Measurements from ENCODE around the gene F10.

The F10 gene

GRCh38 chr13:113086991-113087922 lies 35.3 kb upstream of the F10 start:
- H3K9me3 ChIP-seq (ENCODE audit: severe bottlenecking): no peaks in the 10 kb centered on the region
- H3K27ac ChIP-seq (ENCODE audit: poor library complexity, severe bottlenecking): no peak overlapping the region
- DNase-seq (ENCODE audit: low spot score): peak; percentile 31
- H3K27me3 ChIP-seq (ENCODE audit: insufficient read depth, poor library complexity, severe bottlenecking): no peaks in the 10 kb centered on the region
- no peaks in the 10 kb centered on the region for H3K36me3 ChIP-seq (ENCODE audit: low read depth)
- TF ChIP-seq CTCF (IDR thresholded peaks at IDR 0.05; ENCODE audit: poor library complexity, severe bottlenecking): no peak
- no peaks in the 10 kb centered on the region for H3K4me1 ChIP-seq (ENCODE audit: insufficient read depth, poor library complexity, severe bottlenecking)
- ATAC-seq (ENCODE audit: low read depth): no peak
- H3K4me3 ChIP-seq (ENCODE audit: severe bottlenecking): no peak overlapping the region

- H3K4me1 ChIP-seq (ENCODE audit: insufficient read depth, poor library complexity, severe bottlenecking): no peaks in the 10 kb centered on the region
- peak; percentile 56 for DNase-seq (ENCODE audit: low spot score)
- peaks cover 2% of the 10 kb centered on the region for H3K27me3 ChIP-seq (ENCODE audit: insufficient read depth, poor library complexity, severe bottlenecking)
- no peak for TF ChIP-seq CTCF (IDR thresholded peaks at IDR 0.05; ENCODE audit: poor library complexity, severe bottlenecking)
- no peak overlapping the region for H3K4me3 ChIP-seq (ENCODE audit: severe bottlenecking)
- ATAC-seq (ENCODE audit: low read depth): no peak
- no peak overlapping the region for H3K27ac ChIP-seq (ENCODE audit: poor library complexity, severe bottlenecking)
- no peaks in the 10 kb centered on the region for H3K36me3 ChIP-seq (ENCODE audit: low read depth)
- no peaks in the 10 kb centered on the region for H3K9me3 ChIP-seq (ENCODE audit: severe bottlenecking)
These were observed 34.5 kb upstream of the F10 start for GRCh38 chr13:113087923-113088690.

- H3K36me3 ChIP-seq (ENCODE audit: low read depth): no peaks in the 10 kb centered on the region
- no peaks in the 10 kb centered on the region for H3K4me1 ChIP-seq (ENCODE audit: insufficient read depth, poor library complexity, severe bottlenecking)
- H3K9me3 ChIP-seq (ENCODE audit: severe bottlenecking): no peaks in the 10 kb centered on the region
- H3K4me3 ChIP-seq (ENCODE audit: severe bottlenecking): no peak overlapping the region
- ATAC-seq (ENCODE audit: low read depth) (no peak), DNase-seq (ENCODE audit: low spot score) (peak; percentile 35)
- H3K27me3 ChIP-seq (ENCODE audit: insufficient read depth, poor library complexity, severe bottlenecking): peaks cover 3% of the 10 kb centered on the region
- no peak for TF ChIP-seq CTCF (IDR thresholded peaks at IDR 0.05; ENCODE audit: poor library complexity, severe bottlenecking)
- H3K27ac ChIP-seq (ENCODE audit: poor library complexity, severe bottlenecking): no peak overlapping the region
These were observed 33.9 kb upstream of the F10 start for GRCh38 chr13:113088691-113089020.

- H3K4me3 ChIP-seq (ENCODE audit: severe bottlenecking): no peak overlapping the region
- H3K9me3 ChIP-seq (ENCODE audit: severe bottlenecking): no peaks in the 10 kb centered on the region
- no peak overlapping the region for H3K27ac ChIP-seq (ENCODE audit: poor library complexity, severe bottlenecking)
- peaks cover 3% of the 10 kb centered on the region for H3K27me3 ChIP-seq (ENCODE audit: insufficient read depth, poor library complexity, severe bottlenecking)
- DNase-seq (ENCODE audit: low spot score) (peak; percentile 32), ATAC-seq (ENCODE audit: low read depth) (no peak)
- no peaks in the 10 kb centered on the region for H3K36me3 ChIP-seq (ENCODE audit: low read depth)
- no peak for TF ChIP-seq CTCF (IDR thresholded peaks at IDR 0.05; ENCODE audit: poor library complexity, severe bottlenecking)
- H3K4me1 ChIP-seq (ENCODE audit: insufficient read depth, poor library complexity, severe bottlenecking): no peaks in the 10 kb centered on the region
These were observed 32.7 kb upstream of the F10 start for GRCh38 chr13:113089693-113090414.
